Breast epithelium (tissue), 4 donors: ENCODE data around the gene TKT. TPM values are rescaled to one million over a fixed set of nuclear protein-coding genes. Genes with fewer than 3 reads are reported as not detected.

Experiments used
- DNase-seq, 2 donors: peaks; one replicate each; pipeline ENCODE4 v3.0.0-alpha.2; 2019; ENCODE audit warnings: low spot score in 2 of 2
- H3K27ac ChIP-seq, 2 donors: fragments of 200-600 bp; sonication (generic) in 1 of 2; one replicate each; pipeline ENCODE4 v1.5.1; 2016 to 2019; ENCODE audit warnings: mild to moderate bottlenecking in 1 of 2
- H3K27me3 ChIP-seq, 2 donors: fragments of 200-600 bp; sonication (generic) in 1 of 2; one replicate each; pipeline versions ENCODE4 v1.5.1 to v1.6.0; 2017 to 2019; ENCODE audit warnings: control low read depth in 1 of 2, mild to moderate bottlenecking in 1 of 2
- H3K36me3 ChIP-seq: fragments of 200-600 bp; one replicate; pipeline ENCODE4 v1.5.1; 2019
- H3K4me1 ChIP-seq, 2 donors: fragments of 200-600 bp; sonication (generic); one replicate each; pipeline ENCODE4 v1.5.1; 2016 to 2019; ENCODE audit warnings: control low read depth in 1 of 2
- H3K4me3 ChIP-seq, 3 donors: fragments of 200-600 bp; sonication (generic); 1 replicate in 2 of 3; 2 replicates in 1 of 3; pipeline ENCODE4 v1.5.1; 2016 to 2019; ENCODE audit warnings: mild to moderate bottlenecking in 3 of 3, moderate library complexity in 2 of 3
- H3K9me3 ChIP-seq, 2 donors: fragments of 200-600 bp; sonication (generic) in 1 of 2; one replicate each; pipeline ENCODE4 v1.5.1; 2016 to 2019; ENCODE audit warnings: control low read depth in 1 of 2
- POLR2A ChIP-seq: fragments of 450-650 bp; IDR thresholded peaks from one replicate; pipeline ENCODE4 v1.6.1; 2016; ENCODE audit warnings: antibody characterized with exemption, mild to moderate bottlenecking, moderate library complexity
- POLR2AphosphoS5 ChIP-seq, 3 donors: sonication (generic); formaldehyde crosslinking; IDR thresholded peaks; one replicate each; pipeline ENCODE4 v1.6.1; 2017; ENCODE audit warnings: antibody characterized with exemption in 3 of 3
- intact Hi-C: fragments of 100-400 bp; cut with DNase I; formaldehyde crosslinking; loops from one replicate; pipeline ENCODE4 v1.15.1; 2023; ENCODE audit warnings: low total_unique reads
- total RNA-seq, 3 donors: library from RNA; depleted of rRNA; stranded (reverse); fragments of >200 nt; gene quantifications; one replicate each; pipeline ENCODE4 v1.1.0, GENCODE V29; 2016
- TF ChIP-seq, protein P1 (sequence below), 3 donors: fragments of 450-650 bp; IDR thresholded peaks; one replicate each; pipeline ENCODE4 v1.5.1; 2016 to 2017; ENCODE audit warnings: antibody characterized with exemption in 3 of 3, mild to moderate bottlenecking in 3 of 3, moderate library complexity in 3 of 3

The TKT gene
- total RNA-seq, 3 donors from 2014 or later: 130 to 273 (median 131) TPM

- no peaks in the 10 kb centered on the region for H3K4me1 ChIP-seq
- no peaks in the 10 kb centered on the region for H3K27me3 ChIP-seq
- TF ChIP-seq, protein P1, sequence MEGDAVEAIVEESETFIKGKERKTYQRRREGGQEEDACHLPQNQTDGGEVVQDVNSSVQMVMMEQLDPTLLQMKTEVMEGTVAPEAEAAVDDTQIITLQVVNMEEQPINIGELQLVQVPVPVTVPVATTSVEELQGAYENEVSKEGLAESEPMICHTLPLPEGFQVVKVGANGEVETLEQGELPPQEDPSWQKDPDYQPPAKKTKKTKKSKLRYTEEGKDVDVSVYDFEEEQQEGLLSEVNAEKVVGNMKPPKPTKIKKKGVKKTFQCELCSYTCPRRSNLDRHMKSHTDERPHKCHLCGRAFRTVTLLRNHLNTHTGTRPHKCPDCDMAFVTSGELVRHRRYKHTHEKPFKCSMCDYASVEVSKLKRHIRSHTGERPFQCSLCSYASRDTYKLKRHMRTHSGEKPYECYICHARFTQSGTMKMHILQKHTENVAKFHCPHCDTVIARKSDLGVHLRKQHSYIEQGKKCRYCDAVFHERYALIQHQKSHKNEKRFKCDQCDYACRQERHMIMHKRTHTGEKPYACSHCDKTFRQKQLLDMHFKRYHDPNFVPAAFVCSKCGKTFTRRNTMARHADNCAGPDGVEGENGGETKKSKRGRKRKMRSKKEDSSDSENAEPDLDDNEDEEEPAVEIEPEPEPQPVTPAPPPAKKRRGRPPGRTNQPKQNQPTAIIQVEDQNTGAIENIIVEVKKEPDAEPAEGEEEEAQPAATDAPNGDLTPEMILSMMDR (IDR thresholded peaks at IDR 0.05): no peak
- TF ChIP-seq POLR2A: no peak
- no peak for TF ChIP-seq POLR2AphosphoS5 (IDR thresholded peaks at IDR 0.05)
- no peaks in the 10 kb centered on the region for H3K36me3 ChIP-seq
- no peak overlapping the region for H3K4me3 ChIP-seq
- no peak overlapping the region for H3K27ac ChIP-seq
- DNase-seq: no peak
- intact Hi-C loops: no loop called here
- H3K9me3 ChIP-seq: no peaks in the 10 kb centered on the region
Observed at GRCh38 chr3:53295410-53295809, 39.6 kb upstream of the TKT start.

DNA sequence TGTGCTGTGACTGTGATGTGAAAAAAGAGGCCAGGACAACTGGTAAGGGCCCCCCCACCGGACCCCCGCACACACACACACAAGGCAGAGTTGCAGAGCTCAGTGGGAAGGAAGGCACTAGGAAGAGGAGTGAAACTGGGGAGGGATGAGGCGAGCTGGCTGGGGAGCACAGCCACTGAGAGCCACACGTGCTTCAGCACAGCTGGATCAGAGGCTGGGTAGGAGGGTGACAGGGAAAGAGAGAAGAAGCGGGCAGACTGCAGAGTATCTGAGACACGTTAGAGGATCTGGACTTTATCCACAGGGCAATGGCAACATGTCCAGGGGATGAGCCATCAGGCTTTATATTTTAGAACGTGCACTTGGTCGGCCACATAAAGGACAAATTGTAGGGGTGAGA, 38.0 kb upstream of the TKT start:
- no peaks in the 10 kb centered on the region for H3K4me1 ChIP-seq
- no peak for DNase-seq
- H3K4me3 ChIP-seq: no peak overlapping the region
- H3K36me3 ChIP-seq: no peaks in the 10 kb centered on the region
- H3K27me3 ChIP-seq: no peaks in the 10 kb centered on the region
- TF ChIP-seq POLR2A (no peak), POLR2AphosphoS5 (IDR thresholded peaks at IDR 0.05) (no peak)
- TF ChIP-seq, protein P1 (IDR thresholded peaks at IDR 0.05): no peak
- no peak overlapping the region for H3K27ac ChIP-seq
- no peaks in the 10 kb centered on the region for H3K9me3 ChIP-seq
- intact Hi-C loops: no loop called here

- no peaks in the 10 kb centered on the region for H3K9me3 ChIP-seq
- no peak overlapping the region for H3K27ac ChIP-seq
- no peaks in the 10 kb centered on the region for H3K36me3 ChIP-seq
- H3K4me1 ChIP-seq: no peaks in the 10 kb centered on the region
- intact Hi-C loops: no loop called here
- TF ChIP-seq, protein P1 (IDR thresholded peaks at IDR 0.05): no peak
- TF ChIP-seq POLR2A: no peak
- no peak for TF ChIP-seq POLR2AphosphoS5 (IDR thresholded peaks at IDR 0.05)
- H3K27me3 ChIP-seq: no peaks in the 10 kb centered on the region
- DNase-seq: no peak
- no peak overlapping the region for H3K4me3 ChIP-seq
Observed at GRCh38 chr3:53288214-53288613, 32.4 kb upstream of the TKT start.

- no peaks in the 10 kb centered on the region for H3K4me1 ChIP-seq
- no peaks in the 10 kb centered on the region for H3K36me3 ChIP-seq
- no peak overlapping the region for H3K4me3 ChIP-seq
- DNase-seq: no peak
- no peak for TF ChIP-seq POLR2AphosphoS5 (IDR thresholded peaks at IDR 0.05)
- TF ChIP-seq, protein P1 (IDR thresholded peaks at IDR 0.05): no peak
- TF ChIP-seq POLR2A: no peak
- no peaks in the 10 kb centered on the region for H3K27me3 ChIP-seq
- no peak overlapping the region for H3K27ac ChIP-seq
- no peaks in the 10 kb centered on the region for H3K9me3 ChIP-seq
- intact Hi-C loops: no loop called here
Observed at GRCh38 chr3:53287131-53287629, 31.4 kb upstream of the TKT start.

GRCh38 chr3:53286727-53287126, 30.9 kb upstream of the TKT start:
- Histone ChIP-seq H3K36me3 (no peaks in the 10 kb centered on the region), H3K27me3 (no peaks in the 10 kb centered on the region), H3K27ac (no peak overlapping the region), H3K9me3 (no peaks in the 10 kb centered on the region), H3K4me3 (no peak overlapping the region), H3K4me1 (no peaks in the 10 kb centered on the region)
- no peak for DNase-seq
- no peak for TF ChIP-seq POLR2AphosphoS5 (IDR thresholded peaks at IDR 0.05)
- TF ChIP-seq, protein P1 (IDR thresholded peaks at IDR 0.05): no peak
- intact Hi-C loops: no loop called here
